Spleen (tissue), 11 donors: ENCODE measurements around the gene MAST2. TPM values are rescaled to one million over a fixed set of nuclear protein-coding genes. Genes with fewer than 3 reads are reported as not detected.

ENCODE experiments used
- DNase-seq: peaks from one replicate; pipeline ENCODE4 v3.0.0-alpha.2; 2020
- H3K27ac ChIP-seq, 8 donors: fragments of 200-600 bp; sonication (generic) in 7 of 8; 1 replicate in 4 of 8; 2 replicates in 4 of 8; pipeline versions ENCODE4 v1.5.0 to v1.8.0; 2016 to 2021; ENCODE audit warnings: inconsistent platforms in 4 of 8, mild to moderate bottlenecking in 4 of 8, moderate library complexity in 1 of 8
- H3K27me3 ChIP-seq, 7 donors: fragments of 200-600 bp; sonication (generic) in 6 of 7; replicated peaks in 1 of 7; 1 replicate in 4 of 7; 2 replicates in 3 of 7; pipeline versions ENCODE4 v1.5.0 to v1.8.0; 2016 to 2021; ENCODE audit warnings: inconsistent platforms in 3 of 7, mild to moderate bottlenecking in 1 of 7
- H3K36me3 ChIP-seq, 6 donors: fragments of 200-600 bp; sonication (generic) in 5 of 6; 1 replicate in 4 of 6; 2 replicates in 2 of 6; pipeline versions ENCODE4 v1.5.0 to v1.8.0; 2016 to 2021; ENCODE audit warnings: inconsistent platforms in 2 of 6
- H3K4me1 ChIP-seq, 6 donors: fragments of 200-600 bp; sonication (generic) in 5 of 6; 1 replicate in 3 of 6; 2 replicates in 3 of 6; pipeline versions ENCODE4 v1.5.0 to v1.8.0; 2016 to 2021; ENCODE audit warnings: inconsistent platforms in 3 of 6
- H3K4me3 ChIP-seq, 8 donors: fragments of 200-600 bp; sonication (generic) in 7 of 8; 1 replicate in 4 of 8; 2 replicates in 4 of 8; pipeline versions ENCODE4 v1.5.0 to v1.8.0; 2016 to 2021; ENCODE audit warnings: inconsistent platforms in 4 of 8, mild to moderate bottlenecking in 4 of 8, moderate library complexity in 2 of 8
- H3K9me3 ChIP-seq, 8 donors: fragments of 200-600 bp; sonication (generic) in 7 of 8; 1 replicate in 4 of 8; 2 replicates in 4 of 8; pipeline versions ENCODE4 v1.5.0 to v1.8.0; 2016 to 2021; ENCODE audit warnings: inconsistent platforms in 4 of 8
- POLR2A ChIP-seq, 3 donors: fragments of 450-650 bp; IDR thresholded peaks; one replicate each; pipeline ENCODE4 v1.5.1; 2017; ENCODE audit warnings: antibody characterized with exemption in 3 of 3, mild to moderate bottlenecking in 1 of 3
- POLR2AphosphoS5 ChIP-seq, 3 donors: sonication (generic); formaldehyde crosslinking; IDR thresholded peaks; one replicate each; pipeline ENCODE4 v1.5.1; 2017; ENCODE audit warnings: antibody characterized with exemption in 3 of 3
- whole genome bisulfite sequencing, 5 donors: extraction: QIAGEN DNeasy Blood & Tissue Kit in 3 of 5; methylation state at CpG; one replicate each; pipeline versions ENCODE4 v1.1.5 to v1.1.7; 2013 to 2018; 5-methylcytosine and 5-hydroxymethylcytosine counted together
- intact Hi-C: fragments of 100-400 bp; cut with DNase I; formaldehyde crosslinking; loops from one replicate; pipeline ENCODE4 v1.15.0; 2023; ENCODE audit warnings: low total_unique reads
- polyA plus RNA-seq, 3 donors: library from polyadenylated mRNA; stranded (reverse); fragments of 200-250 nt; gene quantifications; one replicate each; pipeline ENCODE4 v1.2.1, GENCODE V29; 2013
- total RNA-seq, 7 donors: library from RNA; depleted of rRNA in 3 of 7; stranded (reverse); fragments of >200 nt in 3 of 7; fragmentation: NEBNext Ultra II Directional in 4 of 7; extraction: Animal tissue kit (Norgen Biotek cat#: 25700) in 4 of 7; gene quantifications; one replicate each; pipeline versions ENCODE4 v1.1.0 to v1.2.1, GENCODE V29; 2016 to 2021
- TF ChIP-seq, protein P1 (sequence below), 11 experiments: fragments of 200-600 bp in 7 of 11; fragments of 450-650 bp in 4 of 11; sonication (generic) in 4 of 11; IDR thresholded peaks in 8 of 11; conservative IDR thresholded peaks in 3 of 11; 1 replicate in 7 of 11; 2 replicates in 4 of 11; pipeline versions ENCODE4 v1.4.0 to v1.8.0; 2016 to 2021; ENCODE audit warnings: antibody characterized with exemption in 11 of 11, inconsistent platforms in 4 of 11, mild to moderate bottlenecking in 1 of 11
- donor health status: healthy with polysubstance abuse.
- donor health status: DM: no; HTN: no; CAD: no; lungs with moderate emphysema.
- donor health status: DM: no; HTN: no; CAD: no.
- donor health status: Bipolar disorder and iron deficiency.
- donor health status: healthy.
- donor health status: DM: no; HTN: no; CAD: no.
- donor health status: DM: yes; HTN: yes; CAD: no.

MAST2 gene
- total and polyA plus RNA-seq, 10 donors, result 3.6 to 19.4 (median 12.9) TPM

DNA sequence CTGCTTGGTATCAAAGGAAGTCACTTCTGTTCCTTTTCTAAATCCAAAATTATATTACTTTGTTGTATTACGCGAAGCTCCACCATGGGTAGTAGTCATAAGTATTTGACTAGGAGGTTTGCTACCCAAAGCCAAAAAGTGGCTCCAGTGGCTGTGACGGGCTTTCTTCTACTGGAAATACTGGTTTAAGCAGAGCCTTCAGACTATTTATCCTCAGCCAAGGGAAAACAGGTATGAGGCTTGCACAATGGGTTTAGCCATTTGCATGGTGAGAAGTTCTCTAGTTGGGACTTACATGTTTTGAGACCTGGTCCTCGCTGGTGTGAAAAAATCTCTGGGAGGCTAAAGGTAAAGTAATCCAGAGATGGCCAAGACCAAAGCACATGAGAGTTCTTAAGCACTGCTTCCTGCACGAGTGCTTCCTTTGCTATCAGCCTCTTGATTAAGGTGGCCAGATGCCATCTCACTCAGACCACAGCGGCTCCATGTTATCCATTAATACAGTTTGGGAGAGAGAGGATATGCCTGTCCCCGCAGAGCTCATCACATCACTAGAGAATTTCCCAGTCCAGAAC, 207.8 kb downstream of the MAST2 start:
- H3K4me1 ChIP-seq, result no peaks in the 10 kb centered on the region
- no peaks in the 10 kb centered on the region for H3K9me3 ChIP-seq
- DNase-seq, result no peak
- no peak overlapping the region for H3K27ac ChIP-seq
- H3K27me3 ChIP-seq, result no peaks in the 10 kb centered on the region
- TF ChIP-seq POLR2AphosphoS5 (IDR thresholded peaks at IDR 0.05), result no peak
- TF ChIP-seq, protein P1, sequence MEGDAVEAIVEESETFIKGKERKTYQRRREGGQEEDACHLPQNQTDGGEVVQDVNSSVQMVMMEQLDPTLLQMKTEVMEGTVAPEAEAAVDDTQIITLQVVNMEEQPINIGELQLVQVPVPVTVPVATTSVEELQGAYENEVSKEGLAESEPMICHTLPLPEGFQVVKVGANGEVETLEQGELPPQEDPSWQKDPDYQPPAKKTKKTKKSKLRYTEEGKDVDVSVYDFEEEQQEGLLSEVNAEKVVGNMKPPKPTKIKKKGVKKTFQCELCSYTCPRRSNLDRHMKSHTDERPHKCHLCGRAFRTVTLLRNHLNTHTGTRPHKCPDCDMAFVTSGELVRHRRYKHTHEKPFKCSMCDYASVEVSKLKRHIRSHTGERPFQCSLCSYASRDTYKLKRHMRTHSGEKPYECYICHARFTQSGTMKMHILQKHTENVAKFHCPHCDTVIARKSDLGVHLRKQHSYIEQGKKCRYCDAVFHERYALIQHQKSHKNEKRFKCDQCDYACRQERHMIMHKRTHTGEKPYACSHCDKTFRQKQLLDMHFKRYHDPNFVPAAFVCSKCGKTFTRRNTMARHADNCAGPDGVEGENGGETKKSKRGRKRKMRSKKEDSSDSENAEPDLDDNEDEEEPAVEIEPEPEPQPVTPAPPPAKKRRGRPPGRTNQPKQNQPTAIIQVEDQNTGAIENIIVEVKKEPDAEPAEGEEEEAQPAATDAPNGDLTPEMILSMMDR (IDR thresholded peaks at IDR 0.05 in 8 of 11, conservative IDR thresholded peaks at IDR 0.05 in 3 of 11), result no peak
- no peak for TF ChIP-seq POLR2A (IDR thresholded peaks at IDR 0.05)
- peaks cover 0 to 76% (median 31%) of the 10 kb centered on the region in 6 donors for H3K36me3 ChIP-seq
- intact Hi-C loops, result no loop called here
- no peak overlapping the region for H3K4me3 ChIP-seq
- WGBS, 5 donors, result 80 to 90% (median 90%) methylated on average over 7 of the region's 7 CpGs

DNA sequence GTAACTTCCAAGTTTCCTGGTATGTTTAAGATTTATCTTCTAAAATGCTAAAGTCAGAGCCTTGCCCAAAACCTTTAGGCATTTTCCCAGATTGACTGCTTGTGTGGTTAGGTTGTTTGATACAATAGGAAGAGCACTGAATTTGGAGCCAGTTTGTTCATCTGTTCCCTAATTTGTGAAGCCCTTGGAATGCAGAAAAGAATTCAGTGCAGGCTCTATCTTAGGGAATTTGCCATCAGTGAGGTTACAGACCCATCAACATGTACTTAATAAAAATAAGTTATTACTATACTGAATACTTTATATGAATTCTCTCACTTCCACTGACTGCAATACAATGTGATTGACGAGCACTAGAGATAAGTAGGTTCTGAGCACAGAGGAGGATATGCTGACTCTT, 208.8 kb downstream of the MAST2 start:
- Histone ChIP-seq H3K36me3 (peaks cover 0 to 66% (median 27%) of the 10 kb centered on the region in 6 donors), H3K27me3 (no peaks in the 10 kb centered on the region), H3K9me3 (no peaks in the 10 kb centered on the region), H3K4me3 (no peak overlapping the region), H3K4me1 (no peaks in the 10 kb centered on the region), H3K27ac (no peak overlapping the region)
- DNase-seq, result no peak
- no peak for TF ChIP-seq POLR2AphosphoS5 (IDR thresholded peaks at IDR 0.05)
- TF ChIP-seq, protein P1 (IDR thresholded peaks at IDR 0.05 in 8 of 11, conservative IDR thresholded peaks at IDR 0.05 in 3 of 11), result no peak
- TF ChIP-seq POLR2A (IDR thresholded peaks at IDR 0.05), result no peak
- intact Hi-C loops, result no loop called here
- 74 to 100% (median 97%) methylated on average over 1 of the region's 1 CpG for WGBS, 5 donors

DNA sequence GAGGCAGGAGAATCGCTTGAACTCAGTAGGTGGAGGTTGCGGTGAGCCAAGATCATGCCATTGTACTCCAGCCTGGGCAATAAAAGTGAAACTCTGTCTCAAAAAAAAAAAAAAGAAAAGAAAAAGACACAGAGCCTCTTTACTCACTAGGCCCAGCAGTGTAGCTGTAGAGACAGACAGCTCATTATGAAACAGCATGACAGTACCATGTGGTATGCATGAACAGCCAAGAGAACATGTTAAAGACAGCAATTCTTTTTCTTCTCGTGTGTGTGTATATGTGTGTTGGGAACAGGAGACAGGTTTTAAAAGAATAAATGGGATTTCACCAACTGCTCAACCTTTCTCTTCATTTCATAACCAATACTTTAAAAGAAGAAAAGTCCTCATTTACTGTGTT, 210.2 kb downstream of the MAST2 start:
- 91 to 94% (median 92%) methylated on average over 3 of the region's 3 CpGs for WGBS, 5 donors
- H3K27me3 ChIP-seq, result no peaks in the 10 kb centered on the region
- no peaks in the 10 kb centered on the region for H3K9me3 ChIP-seq
- peaks cover 0 to 4% (median 0%) of the 10 kb centered on the region in 6 donors for H3K4me1 ChIP-seq
- no peak overlapping the region for H3K27ac ChIP-seq
- intact Hi-C loops, result no loop called here
- no peak for TF ChIP-seq POLR2A (IDR thresholded peaks at IDR 0.05)
- TF ChIP-seq, protein P1 (IDR thresholded peaks at IDR 0.05 in 8 of 11, conservative IDR thresholded peaks at IDR 0.05 in 3 of 11), result no peak
- no peak for TF ChIP-seq POLR2AphosphoS5 (IDR thresholded peaks at IDR 0.05)
- H3K36me3 ChIP-seq, result peaks cover 0 to 53% (median 18%) of the 10 kb centered on the region in 6 donors
- DNase-seq, result no peak
- no peak overlapping the region for H3K4me3 ChIP-seq

DNA sequence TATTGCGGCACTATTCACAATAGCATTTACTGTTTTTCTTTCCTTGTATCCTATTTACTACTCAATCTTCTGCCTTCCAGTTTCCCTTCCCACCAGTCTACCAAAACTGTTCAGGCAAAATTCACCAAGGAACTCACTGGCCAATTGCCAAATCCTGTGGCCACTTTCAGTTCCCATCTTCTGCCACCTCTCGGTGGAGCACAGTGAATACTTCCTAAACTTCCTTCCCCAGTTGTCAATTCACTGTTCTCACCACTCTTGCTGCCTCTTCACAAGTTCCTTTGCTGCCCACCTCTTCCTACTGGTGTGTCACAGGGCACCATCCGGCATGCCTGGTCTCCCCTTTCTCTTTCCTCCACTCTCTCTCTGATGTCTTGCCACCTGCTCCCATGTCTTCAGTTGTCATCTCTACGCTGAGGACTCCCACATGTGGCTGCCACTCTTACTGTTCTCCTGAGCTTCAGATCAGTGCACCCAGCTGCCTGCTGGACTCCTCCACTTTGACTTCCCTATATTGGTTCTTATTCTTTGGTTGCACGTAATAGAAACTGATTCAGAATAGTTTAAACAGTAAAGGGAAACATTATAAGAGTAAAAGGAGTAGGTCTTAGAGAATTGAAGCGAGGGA, 214.6 kb downstream of the MAST2 start:
- WGBS, 5 donors, result 67 to 81% (median 74%) methylated on average over 6 of the region's 6 CpGs
- intact Hi-C loops, result no loop called here

More for the DNA sequence above, 214.6 kb downstream of the MAST2 start:
- DNase-seq, result no peak
- no peaks in the 10 kb centered on the region for H3K27me3 ChIP-seq
- H3K9me3 ChIP-seq, result no peaks in the 10 kb centered on the region
- TF ChIP-seq, protein P1 (IDR thresholded peaks at IDR 0.05 in 8 of 11, conservative IDR thresholded peaks at IDR 0.05 in 3 of 11), result peak in 1 of 11 experiments; percentile 13
- TF ChIP-seq POLR2AphosphoS5 (IDR thresholded peaks at IDR 0.05) (no peak), POLR2A (IDR thresholded peaks at IDR 0.05) (no peak)
- peaks cover 0 to 9% (median 0%) of the 10 kb centered on the region in 6 donors for H3K4me1 ChIP-seq
- peaks cover 0 to 22% (median 4%) of the 10 kb centered on the region in 6 donors for H3K36me3 ChIP-seq
- no peak overlapping the region for H3K27ac ChIP-seq
- no peak overlapping the region for H3K4me3 ChIP-seq
